Esophagus muscularis mucosa (tissue), 4 donors: ENCODE measurements around the gene CNN2. TPM values are rescaled to one million over a fixed set of nuclear protein-coding genes. Genes with fewer than 3 reads are reported as not detected.

Experiments used
- DNase-seq: peaks from one replicate; pipeline ENCODE4 v3.0.0-alpha.2; 2017; ENCODE audit errors: extremely low spot score
- H3K27ac ChIP-seq, 4 donors: fragments of 200-600 bp; sonication (generic); replicated peaks in 1 of 4; 1 replicate in 3 of 4; 2 replicates in 1 of 4; pipeline ENCODE4 v1.5.1; 2016 to 2019; ENCODE audit warnings: mild to moderate bottlenecking in 1 of 4
- H3K27me3 ChIP-seq, 4 donors: fragments of 200-600 bp; sonication (generic); one replicate each; pipeline versions ENCODE4 v1.5.1 to v1.6.0; 2016 to 2019
- H3K36me3 ChIP-seq, 4 donors: fragments of 200-600 bp; sonication (generic); one replicate each; pipeline ENCODE4 v1.5.1; 2016 to 2019
- H3K4me1 ChIP-seq, 4 donors: fragments of 200-600 bp; sonication (generic); one replicate each; pipeline ENCODE4 v1.5.1; 2016 to 2019
- H3K4me3 ChIP-seq, 4 donors: fragments of 200-600 bp; sonication (generic); 1 replicate in 2 of 4; 2 replicates in 2 of 4; pipeline ENCODE4 v1.5.1; 2016 to 2019; ENCODE audit warnings: mild to moderate bottlenecking in 4 of 4, moderate library complexity in 1 of 4
- H3K9me3 ChIP-seq, 4 donors: fragments of 200-600 bp; sonication (generic); 1 replicate in 3 of 4; 2 replicates in 1 of 4; pipeline ENCODE4 v1.5.1; 2016 to 2019
- EP300 ChIP-seq: sonication (generic); formaldehyde crosslinking; IDR thresholded peaks from one replicate; pipeline ENCODE4 v1.6.1; 2017; ENCODE audit warnings: antibody characterized with exemption
- POLR2A ChIP-seq: fragments of 450-650 bp; IDR thresholded peaks from one replicate; pipeline ENCODE4 v1.6.1; 2017; ENCODE audit warnings: antibody characterized with exemption, moderate library complexity, mild to moderate bottlenecking, low read depth
- POLR2AphosphoS5 ChIP-seq, 2 donors: sonication (generic); formaldehyde crosslinking; IDR thresholded peaks; one replicate each; pipeline ENCODE4 v1.6.1; 2017; ENCODE audit warnings: antibody characterized with exemption in 2 of 2
- WGBS: methylation state at CpG from one replicate; pipeline ENCODE4 v1.1.5; 2018; 5-methylcytosine and 5-hydroxymethylcytosine counted together
- intact Hi-C: fragments of 100-400 bp; cut with DNase I; formaldehyde crosslinking; loops from one replicate; pipeline ENCODE4 v1.15.1; 2023
- total RNA-seq, 4 donors: library from RNA; depleted of rRNA; stranded (reverse); fragments of >200 nt; gene quantifications; one replicate each; pipeline versions ENCODE4 v1.1.0 to v1.2.1, GENCODE V29; 2016
- TF ChIP-seq, protein P1 (sequence below), 3 experiments: fragments of 200-600 bp in 2 of 3; fragments of 450-650 bp in 1 of 3; sonication (generic) in 2 of 3; IDR thresholded peaks; one replicate each; pipeline ENCODE4 v1.5.1; 2017 to 2019; ENCODE audit warnings: antibody characterized with exemption in 3 of 3, mild to moderate bottlenecking in 2 of 3, moderate library complexity in 1 of 3

The CNN2 gene
- total RNA-seq, 4 donors from 2014 or later = 47.3 to 98.1 (median 81.3) TPM

GRCh38 chr19:1061987-1062386 is 35.6 kb downstream of the CNN2 start:
- intact Hi-C loops = no loop called here
- 92% methylated on average over 6 of the region's 20 CpGs for WGBS
- DNase-seq = no peak

GRCh38 chr19:1062387-1063029 is 36.1 kb downstream of the CNN2 start:
- Histone ChIP-seq H3K4me1 (peaks cover 18 to 38% (median 31%) of the 10 kb centered on the region in 4 donors), H3K36me3 (peaks cover 0 to 11% (median 0%) of the 10 kb centered on the region in 4 donors), H3K27me3 (peaks cover 7 to 34% (median 20%) of the 10 kb centered on the region in 4 donors), H3K9me3 (peaks cover 0 to 24% (median 20%) of the 10 kb centered on the region in 4 donors), H3K27ac (no peak overlapping the region), H3K4me3 (no peak overlapping the region)
- TF ChIP-seq EP300 (no peak), POLR2A (no peak), POLR2AphosphoS5 (IDR thresholded peaks at IDR 0.05) (no peak)
- TF ChIP-seq, protein P1, sequence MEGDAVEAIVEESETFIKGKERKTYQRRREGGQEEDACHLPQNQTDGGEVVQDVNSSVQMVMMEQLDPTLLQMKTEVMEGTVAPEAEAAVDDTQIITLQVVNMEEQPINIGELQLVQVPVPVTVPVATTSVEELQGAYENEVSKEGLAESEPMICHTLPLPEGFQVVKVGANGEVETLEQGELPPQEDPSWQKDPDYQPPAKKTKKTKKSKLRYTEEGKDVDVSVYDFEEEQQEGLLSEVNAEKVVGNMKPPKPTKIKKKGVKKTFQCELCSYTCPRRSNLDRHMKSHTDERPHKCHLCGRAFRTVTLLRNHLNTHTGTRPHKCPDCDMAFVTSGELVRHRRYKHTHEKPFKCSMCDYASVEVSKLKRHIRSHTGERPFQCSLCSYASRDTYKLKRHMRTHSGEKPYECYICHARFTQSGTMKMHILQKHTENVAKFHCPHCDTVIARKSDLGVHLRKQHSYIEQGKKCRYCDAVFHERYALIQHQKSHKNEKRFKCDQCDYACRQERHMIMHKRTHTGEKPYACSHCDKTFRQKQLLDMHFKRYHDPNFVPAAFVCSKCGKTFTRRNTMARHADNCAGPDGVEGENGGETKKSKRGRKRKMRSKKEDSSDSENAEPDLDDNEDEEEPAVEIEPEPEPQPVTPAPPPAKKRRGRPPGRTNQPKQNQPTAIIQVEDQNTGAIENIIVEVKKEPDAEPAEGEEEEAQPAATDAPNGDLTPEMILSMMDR (IDR thresholded peaks at IDR 0.05) = no peak
- DNase-seq = no peak
- intact Hi-C loops = no loop called here
- 74% methylated on average over 17 of the region's 17 CpGs for WGBS

More at GRCh38 chr19:1061987-1062386, 35.6 kb downstream of the CNN2 start:
- Histone ChIP-seq H3K4me1 (peaks cover 13 to 33% (median 26%) of the 10 kb centered on the region in 4 donors), H3K4me3 (no peak overlapping the region), H3K27ac (no peak overlapping the region), H3K36me3 (peaks cover 0 to 13% (median 2%) of the 10 kb centered on the region in 4 donors), H3K27me3 (peaks cover 3 to 29% (median 15%) of the 10 kb centered on the region in 4 donors), H3K9me3 (peaks cover 3 to 29% (median 26%) of the 10 kb centered on the region in 4 donors)
- TF ChIP-seq, protein P1 (IDR thresholded peaks at IDR 0.05) = no peak
- TF ChIP-seq POLR2AphosphoS5 (IDR thresholded peaks at IDR 0.05) (no peak), EP300 (no peak), POLR2A (no peak)

DNA sequence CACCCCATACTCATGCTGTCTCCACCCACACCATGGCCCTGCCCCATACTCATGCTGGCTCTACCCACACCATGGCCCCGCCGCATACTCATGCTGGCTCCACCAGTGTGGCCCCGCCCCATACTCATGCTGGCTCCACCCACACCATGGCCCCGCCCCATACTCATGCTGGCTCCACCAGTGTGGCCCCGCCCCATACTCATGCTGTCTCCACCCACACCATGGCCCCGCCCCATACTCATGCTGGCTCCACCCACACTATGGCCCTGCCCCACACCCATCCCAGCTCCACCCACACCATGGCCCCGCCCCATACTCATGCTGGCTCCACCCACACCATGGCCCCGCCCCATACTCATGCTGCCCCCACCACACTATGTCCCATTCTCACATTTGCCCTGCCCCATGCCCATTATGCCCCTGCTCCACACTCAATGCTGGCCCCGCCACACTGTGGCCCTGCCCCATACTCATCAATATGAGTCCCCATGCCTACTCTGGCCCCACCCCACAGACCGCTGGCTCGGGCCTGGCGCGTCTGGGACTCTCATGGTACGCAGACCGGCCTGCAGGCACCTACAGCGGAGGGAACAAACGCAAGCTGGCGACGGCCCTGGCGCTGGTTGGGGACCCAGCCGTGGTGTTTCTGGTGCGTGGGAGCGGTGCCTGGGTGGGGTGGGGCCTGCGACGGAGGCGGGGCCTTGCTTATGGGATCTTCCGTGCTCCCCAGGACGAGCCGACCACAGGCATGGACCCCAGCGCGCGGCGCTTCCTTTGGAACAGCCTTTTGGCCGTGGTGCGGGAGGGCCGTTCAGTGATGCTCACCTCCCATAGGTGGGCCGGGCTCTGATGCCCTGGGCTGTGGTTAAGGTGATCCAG is 36.9 kb downstream of the CNN2 start:
- no peak for DNase-seq
- Histone ChIP-seq H3K9me3 (peaks cover 0 to 17% (median 13%) of the 10 kb centered on the region in 4 donors), H3K4me3 (no peak overlapping the region), H3K4me1 (peaks cover 20 to 46% (median 35%) of the 10 kb centered on the region in 4 donors), H3K27ac (no peak overlapping the region), H3K27me3 (peaks cover 7 to 42% (median 28%) of the 10 kb centered on the region in 4 donors), H3K36me3 (peaks cover 0 to 6% (median 0%) of the 10 kb centered on the region in 4 donors)
- TF ChIP-seq EP300 (no peak), POLR2A (no peak), POLR2AphosphoS5 (IDR thresholded peaks at IDR 0.05) (no peak)
- TF ChIP-seq, protein P1 (IDR thresholded peaks at IDR 0.05) = no peak
- intact Hi-C loops = no loop called here
- 57% methylated on average over 23 of the region's 37 CpGs for WGBS

- peaks cover 0 to 8% (median 5%) of the 10 kb centered on the region in 4 donors for H3K9me3 ChIP-seq
- DNase-seq = no peak
- H3K36me3 ChIP-seq = no peaks in the 10 kb centered on the region
- TF ChIP-seq POLR2A (no peak), EP300 (no peak), POLR2AphosphoS5 (IDR thresholded peaks at IDR 0.05) (no peak)
- TF ChIP-seq, protein P1 (IDR thresholded peaks at IDR 0.05) = no peak
- intact Hi-C loops = no loop called here
- peaks cover 20 to 49% (median 35%) of the 10 kb centered on the region in 4 donors for H3K4me1 ChIP-seq
- H3K27me3 ChIP-seq = peaks cover 7 to 50% (median 35%) of the 10 kb centered on the region in 4 donors
- no peak overlapping the region for H3K27ac ChIP-seq
- WGBS = 67% methylated on average over 33 of the region's 37 CpGs
- H3K4me3 ChIP-seq = no peak overlapping the region
Measured at GRCh38 chr19:1063909-1064660, 37.7 kb downstream of the CNN2 start.
